ENCODE results near the gene HAPLN3.

The HAPLN3 gene

GRCh38 chr15:88894348-88894818 lies 961 bp downstream of the HAPLN3 start:
- Histone ChIP-seq H3K4me3 (ENCODE audit: low read length) (peak overlapping the region; percentile 54; the same call in 1 of the 2 replicates), H3K4me1 (ENCODE audit: control insufficient read depth, insufficient read depth, low read length) (peaks cover 2% of the 10 kb centered on the region; the same call in 1 of the 2 replicates), H3K27ac (ENCODE audit: low read length) (no peak overlapping the region), H3K36me3 (ENCODE audit: control insufficient read depth, insufficient read depth, low read length) (peaks cover 7% of the 10 kb centered on the region), H3K27me3 (ENCODE audit: control insufficient read depth, insufficient read depth, low read length) (no peaks in the 10 kb centered on the region), H3K9me3 (ENCODE audit: control insufficient read depth, insufficient read depth, low read length) (no peaks in the 10 kb centered on the region)
- no peak for DNase-seq (ENCODE audit: low read depth, low spot score)
- WGBS (ENCODE audit: insufficient coverage, insufficient read length): no CpG with 5 or more reads among the region's 23 CpGs

- no peak for DNase-seq (ENCODE audit: low read depth, low spot score)
- H3K27ac ChIP-seq (ENCODE audit: low read length): no peak overlapping the region
- no peak overlapping the region for H3K4me3 ChIP-seq (ENCODE audit: low read length)
- no peaks in the 10 kb centered on the region for H3K9me3 ChIP-seq (ENCODE audit: control insufficient read depth, insufficient read depth, low read length)
- H3K27me3 ChIP-seq (ENCODE audit: control insufficient read depth, insufficient read depth, low read length): no peaks in the 10 kb centered on the region
- H3K36me3 ChIP-seq (ENCODE audit: control insufficient read depth, insufficient read depth, low read length): no peaks in the 10 kb centered on the region
- H3K4me1 ChIP-seq (ENCODE audit: control insufficient read depth, insufficient read depth, low read length): no peaks in the 10 kb centered on the region
- WGBS (ENCODE audit: insufficient coverage, insufficient read length): no CpG with 5 or more reads among the region's 7 CpGs
Measured at GRCh38 chr15:88891540-88892254, 3.6 kb downstream of the HAPLN3 start.

- no CpG with 5 or more reads among the region's 4 CpGs for WGBS (ENCODE audit: insufficient coverage, insufficient read length)
- H3K9me3 ChIP-seq (ENCODE audit: control insufficient read depth, insufficient read depth, low read length): no peaks in the 10 kb centered on the region
- no peak overlapping the region for H3K27ac ChIP-seq (ENCODE audit: low read length)
- no peaks in the 10 kb centered on the region for H3K4me1 ChIP-seq (ENCODE audit: control insufficient read depth, insufficient read depth, low read length)
- no peak overlapping the region for H3K4me3 ChIP-seq (ENCODE audit: low read length)
- DNase-seq (ENCODE audit: low read depth, low spot score): no peak
- no peaks in the 10 kb centered on the region for H3K27me3 ChIP-seq (ENCODE audit: control insufficient read depth, insufficient read depth, low read length)
- no peaks in the 10 kb centered on the region for H3K36me3 ChIP-seq (ENCODE audit: control insufficient read depth, insufficient read depth, low read length)
Measured at GRCh38 chr15:88890495-88890894, 4.8 kb downstream of the HAPLN3 start.

GRCh38 chr15:88888719-88889118 lies 6.6 kb downstream of the HAPLN3 start:
- no peaks in the 10 kb centered on the region for H3K4me1 ChIP-seq (ENCODE audit: control insufficient read depth, insufficient read depth, low read length)
- H3K36me3 ChIP-seq (ENCODE audit: control insufficient read depth, insufficient read depth, low read length): no peaks in the 10 kb centered on the region
- no peak for DNase-seq (ENCODE audit: low read depth, low spot score)
- no peaks in the 10 kb centered on the region for H3K9me3 ChIP-seq (ENCODE audit: control insufficient read depth, insufficient read depth, low read length)
- H3K27ac ChIP-seq (ENCODE audit: low read length): no peak overlapping the region
- no peak overlapping the region for H3K4me3 ChIP-seq (ENCODE audit: low read length)
- no CpG with 5 or more reads among the region's 5 CpGs for WGBS (ENCODE audit: insufficient coverage, insufficient read length)
- H3K27me3 ChIP-seq (ENCODE audit: control insufficient read depth, insufficient read depth, low read length): no peaks in the 10 kb centered on the region

GRCh38 chr15:88887068-88887580 lies 8.2 kb downstream of the HAPLN3 start:
- Histone ChIP-seq H3K27me3 (ENCODE audit: control insufficient read depth, insufficient read depth, low read length) (no peaks in the 10 kb centered on the region), H3K27ac (ENCODE audit: low read length) (no peak overlapping the region), H3K9me3 (ENCODE audit: control insufficient read depth, insufficient read depth, low read length) (no peaks in the 10 kb centered on the region), H3K36me3 (ENCODE audit: control insufficient read depth, insufficient read depth, low read length) (no peaks in the 10 kb centered on the region), H3K4me3 (ENCODE audit: low read length) (no peak overlapping the region), H3K4me1 (ENCODE audit: control insufficient read depth, insufficient read depth, low read length) (no peaks in the 10 kb centered on the region)
- no peak for DNase-seq (ENCODE audit: low read depth, low spot score)
- WGBS (ENCODE audit: insufficient coverage, insufficient read length): no CpG with 5 or more reads among the region's 18 CpGs

- no peak overlapping the region for H3K4me3 ChIP-seq (ENCODE audit: low read length)
- H3K27ac ChIP-seq (ENCODE audit: low read length): no peak overlapping the region
- H3K4me1 ChIP-seq (ENCODE audit: control insufficient read depth, insufficient read depth, low read length): no peaks in the 10 kb centered on the region
- H3K36me3 ChIP-seq (ENCODE audit: control insufficient read depth, insufficient read depth, low read length): 0 out of 2 replicates have a peak, but pooled peaks cover 6% of the 10 kb centered on the region
- WGBS (ENCODE audit: insufficient coverage, insufficient read length): no CpG with 5 or more reads among the region's 4 CpGs
- no peaks in the 10 kb centered on the region for H3K9me3 ChIP-seq (ENCODE audit: control insufficient read depth, insufficient read depth, low read length)
- no peaks in the 10 kb centered on the region for H3K27me3 ChIP-seq (ENCODE audit: control insufficient read depth, insufficient read depth, low read length)
- no peak for DNase-seq (ENCODE audit: low read depth, low spot score)
Measured at GRCh38 chr15:88882785-88883184, 12.6 kb downstream of the HAPLN3 start.

- H3K9me3 ChIP-seq (ENCODE audit: control insufficient read depth, insufficient read depth, low read length): no peaks in the 10 kb centered on the region
- H3K27me3 ChIP-seq (ENCODE audit: control insufficient read depth, insufficient read depth, low read length): no peaks in the 10 kb centered on the region
- no peaks in the 10 kb centered on the region for H3K4me1 ChIP-seq (ENCODE audit: control insufficient read depth, insufficient read depth, low read length)
- H3K27ac ChIP-seq (ENCODE audit: low read length): no peak overlapping the region
- no peak overlapping the region for H3K4me3 ChIP-seq (ENCODE audit: low read length)
- 0 out of 2 replicates have a peak, but pooled peaks cover 6% of the 10 kb centered on the region for H3K36me3 ChIP-seq (ENCODE audit: control insufficient read depth, insufficient read depth, low read length)
- no CpG with 5 or more reads among the region's 3 CpGs for WGBS (ENCODE audit: insufficient coverage, insufficient read length)
- DNase-seq (ENCODE audit: low read depth, low spot score): no peak
Measured at GRCh38 chr15:88881775-88882174, 13.6 kb downstream of the HAPLN3 start.

GRCh38 chr15:88880944-88881740 lies 14.2 kb downstream of the HAPLN3 start:
- H3K27me3 ChIP-seq (ENCODE audit: control insufficient read depth, insufficient read depth, low read length): no peaks in the 10 kb centered on the region
- H3K9me3 ChIP-seq (ENCODE audit: control insufficient read depth, insufficient read depth, low read length): no peaks in the 10 kb centered on the region
- H3K27ac ChIP-seq (ENCODE audit: low read length): no peak overlapping the region
- H3K36me3 ChIP-seq (ENCODE audit: control insufficient read depth, insufficient read depth, low read length): 0 out of 2 replicates have a peak, but pooled peaks cover 6% of the 10 kb centered on the region
- no CpG with 5 or more reads among the region's 31 CpGs for WGBS (ENCODE audit: insufficient coverage, insufficient read length)
- H3K4me3 ChIP-seq (ENCODE audit: low read length): no peak overlapping the region
- no peaks in the 10 kb centered on the region for H3K4me1 ChIP-seq (ENCODE audit: control insufficient read depth, insufficient read depth, low read length)
- DNase-seq (ENCODE audit: low read depth, low spot score): no peak

- H3K4me3 ChIP-seq (ENCODE audit: low read length): no peak overlapping the region
- no peaks in the 10 kb centered on the region for H3K27me3 ChIP-seq (ENCODE audit: control insufficient read depth, insufficient read depth, low read length)
- H3K4me1 ChIP-seq (ENCODE audit: control insufficient read depth, insufficient read depth, low read length): no peaks in the 10 kb centered on the region
- H3K27ac ChIP-seq (ENCODE audit: low read length): no peak overlapping the region
- H3K36me3 ChIP-seq (ENCODE audit: control insufficient read depth, insufficient read depth, low read length): 0 out of 2 replicates have a peak, but pooled peaks cover 6% of the 10 kb centered on the region
- no peak for DNase-seq (ENCODE audit: low read depth, low spot score)
- no CpG with 5 or more reads among the region's 18 CpGs for WGBS (ENCODE audit: insufficient coverage, insufficient read length)
- H3K9me3 ChIP-seq (ENCODE audit: control insufficient read depth, insufficient read depth, low read length): no peaks in the 10 kb centered on the region
Measured at GRCh38 chr15:88878720-88879184, 16.6 kb downstream of the HAPLN3 start.

- H3K36me3 ChIP-seq (ENCODE audit: control insufficient read depth, insufficient read depth, low read length): 0 out of 2 replicates have a peak, but pooled peaks cover 6% of the 10 kb centered on the region
- H3K4me3 ChIP-seq (ENCODE audit: low read length): no peak overlapping the region
- no peaks in the 10 kb centered on the region for H3K27me3 ChIP-seq (ENCODE audit: control insufficient read depth, insufficient read depth, low read length)
- DNase-seq (ENCODE audit: low read depth, low spot score): no peak
- H3K9me3 ChIP-seq (ENCODE audit: control insufficient read depth, insufficient read depth, low read length): no peaks in the 10 kb centered on the region
- H3K27ac ChIP-seq (ENCODE audit: low read length): no peak overlapping the region
- no peaks in the 10 kb centered on the region for H3K4me1 ChIP-seq (ENCODE audit: control insufficient read depth, insufficient read depth, low read length)
- WGBS (ENCODE audit: insufficient coverage, insufficient read length): no CpG with 5 or more reads among the region's 22 CpGs
Measured at GRCh38 chr15:88877906-88878305, 17.4 kb downstream of the HAPLN3 start.

All from iPS DF 6.9 (cell line).